GM13976 (cell line): Measurements from ENCODE around the gene VGLL1.

Source experiments
- DNase-seq: peaks from one replicate; pipeline ENCODE4 v3.0.0; 2012; ENCODE audit warnings: low spot score
- CTCF ChIP-seq: IDR thresholded peaks from 2 replicates; pipeline ENCODE4 v1.5.1; 2012; ENCODE audit warnings: borderline replicate concordance, mild to moderate bottlenecking; ENCODE audit not compliant: insufficient read depth; ENCODE audit errors: extremely low read depth, missing control alignments, control extremely low read depth
- in situ Hi-C: fragments of 300-500 bp; cut with MboI; formaldehyde crosslinking; loops from one replicate; pipeline ENCODE4 v1.12.0; 2022; ENCODE audit warnings: low sequenced_read_pairs, mixed read lengths, inconsistent platforms; ENCODE audit not compliant: unreplicated experiment

Gene VGLL1

GRCh38 chrX:136588036-136588435 is 56.0 kb downstream of the VGLL1 start:
- in situ Hi-C loops = loop anchor here (25.0 kb wide), 1 partner anchor 349 kb away; no protein-coding TSS in a partner anchor
- peak; percentile 16 for DNase-seq
- TF ChIP-seq CTCF = no peak

DNA sequence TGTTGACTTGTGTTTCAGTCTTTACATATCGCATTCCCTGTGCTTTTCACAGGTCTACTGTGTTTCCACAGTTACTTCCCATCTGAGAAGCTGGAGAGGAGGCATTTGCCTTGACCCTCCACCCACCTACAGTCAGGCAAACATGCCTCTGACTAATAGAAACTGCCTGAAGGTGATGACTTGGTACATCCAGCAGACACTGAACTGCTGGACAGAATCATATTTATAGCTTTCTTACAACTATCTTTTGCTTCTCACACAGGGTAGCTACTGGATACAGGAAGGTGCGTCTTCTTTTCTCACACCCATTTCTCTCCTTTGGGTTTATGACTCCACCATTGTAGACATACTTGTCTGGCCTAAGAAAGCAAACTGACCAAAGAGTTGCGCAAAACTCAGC is 58.0 kb downstream of the VGLL1 start:
- no peak for DNase-seq
- TF ChIP-seq CTCF = no peak
- in situ Hi-C loops = loop anchor here (25.0 kb wide), 1 partner anchor 347 kb away; no protein-coding TSS in a partner anchor

DNA sequence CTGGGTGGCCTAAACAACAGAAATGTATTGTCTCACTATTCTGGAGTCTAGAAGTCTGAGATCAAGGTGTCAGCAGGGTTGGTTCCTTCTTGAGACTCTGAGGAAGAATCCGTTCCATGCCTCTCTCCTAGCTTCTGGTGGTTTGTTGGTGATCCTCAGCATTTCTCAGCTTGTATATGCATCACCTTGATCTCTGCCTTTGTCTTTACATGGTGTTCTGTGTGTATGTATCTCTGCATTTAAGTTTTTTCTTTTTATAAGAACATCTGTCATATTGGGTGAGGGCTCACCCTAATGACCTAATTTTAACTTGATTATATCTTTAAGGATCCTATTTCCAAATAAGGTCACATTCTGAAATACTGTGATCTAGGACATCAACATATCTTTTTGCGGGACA is 65.3 kb downstream of the VGLL1 start:
- TF ChIP-seq CTCF = no peak
- DNase-seq = no peak
- in situ Hi-C loops = loop anchor here (25.0 kb wide), 1 partner anchor 340 kb away; no protein-coding TSS in a partner anchor

DNA sequence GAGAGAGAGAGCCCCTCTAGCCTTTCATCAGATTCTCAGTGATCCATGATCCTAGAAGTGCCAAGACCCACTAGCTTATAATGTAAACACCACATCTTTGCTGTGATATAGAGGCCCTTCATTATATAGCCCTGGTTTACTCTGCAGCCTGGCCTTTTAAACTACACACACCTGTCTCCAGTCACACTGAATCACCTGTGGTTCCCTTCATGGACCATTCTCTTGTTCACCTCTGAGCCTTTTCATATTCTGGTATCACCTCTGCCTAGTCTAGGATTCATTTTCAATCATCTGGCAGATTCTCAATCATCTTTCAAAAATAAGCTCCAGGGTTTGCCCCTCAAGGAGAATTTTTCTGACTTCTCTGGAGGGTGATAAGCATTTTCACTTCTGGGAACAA is 65.9 kb downstream of the VGLL1 start:
- in situ Hi-C loops = loop anchor here (25.0 kb wide), 1 partner anchor 339 kb away; no protein-coding TSS in a partner anchor
- DNase-seq = no peak
- no peak for TF ChIP-seq CTCF

DNA sequence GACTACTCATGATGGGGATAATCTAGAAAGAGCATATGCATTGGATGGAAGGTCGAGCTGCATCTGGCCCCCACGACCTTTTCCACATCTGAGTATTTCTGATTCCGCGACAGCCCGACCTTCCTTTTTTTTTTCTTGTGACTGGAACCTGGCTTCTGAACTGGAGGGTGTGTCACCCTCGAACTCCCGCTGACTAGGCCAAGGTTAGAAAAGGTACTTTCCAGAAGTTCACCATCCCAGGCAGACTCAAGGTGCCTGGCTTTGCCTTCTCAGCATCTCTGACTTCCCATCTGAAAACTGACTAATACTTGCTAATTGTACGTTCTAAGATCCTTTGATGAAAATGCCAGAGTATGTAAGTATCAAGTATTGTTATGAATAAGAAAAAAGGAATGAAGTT is 66.6 kb downstream of the VGLL1 start:
- in situ Hi-C loops = loop anchor here (25.0 kb wide), 1 partner anchor 339 kb away; no protein-coding TSS in a partner anchor
- no peak for DNase-seq
- TF ChIP-seq CTCF = no peak

GRCh38 chrX:136600059-136600458 is 68.0 kb downstream of the VGLL1 start:
- TF ChIP-seq CTCF = no peak
- DNase-seq = no peak
- in situ Hi-C loops = no loop called here
